Activated naive CD4-positive, alpha-beta T cell treated with anti-CD3 and anti-CD28 coated beads, Interleukin-2, amount 50 U/mL, for 16 hours (primary cell): ENCODE data around the gene BAK1.
"Not testable (repeated sequence)": the region's sequence is repeated elsewhere in the genome, so short reads cannot be mapped to it uniquely, and the experiment has no call there.

Source experiments
- DNase-seq: peaks from one replicate; pipeline ENCODE4 v3.0.0-alpha.2; 2020

The BAK1 gene

DNA sequence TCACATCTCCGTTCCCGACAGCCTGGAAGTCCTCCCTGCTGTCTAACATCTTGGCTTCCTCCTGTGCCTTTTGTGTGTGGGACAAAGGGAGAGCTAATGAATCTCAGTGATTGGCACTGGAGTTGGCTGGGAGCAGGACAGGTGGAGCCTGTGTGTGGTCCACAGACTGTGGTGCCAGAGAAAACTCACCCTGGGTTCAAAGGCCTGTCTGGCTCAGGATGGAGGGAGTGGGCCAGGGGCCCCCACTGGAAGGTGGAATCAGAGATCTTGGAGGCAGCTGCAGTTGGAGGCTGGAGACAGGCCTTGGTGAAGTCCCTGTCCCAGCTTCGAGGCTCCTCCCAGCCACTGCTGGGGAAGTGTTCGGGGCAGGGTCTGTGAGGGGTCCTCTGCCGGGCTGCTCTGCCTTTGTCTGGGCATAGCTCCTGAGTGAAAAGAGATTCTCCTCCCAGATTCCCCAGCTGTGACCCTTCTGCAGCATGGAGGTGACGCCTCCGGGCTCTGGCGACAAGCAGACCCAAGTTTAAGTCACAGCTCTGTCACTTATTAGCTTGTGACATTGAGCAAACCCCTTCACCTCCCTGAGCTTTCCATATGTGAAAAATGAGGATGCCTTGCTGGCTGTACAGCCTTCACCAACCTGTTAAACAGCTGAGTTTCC, 27.2 kb upstream of the BAK1 start:
- DNase-seq, result no peak

- no peak for DNase-seq
These were observed 26.6 kb upstream of the BAK1 start for GRCh38 chr6:33606642-33607041.

GRCh38 chr6:33604941-33605854, 25.1 kb upstream of the BAK1 start:
- DNase-seq, result no peak

- DNase-seq, result no peak
These were observed 22.1 kb upstream of the BAK1 start for GRCh38 chr6:33602180-33602579.

GRCh38 chr6:33600761-33601160, 20.7 kb upstream of the BAK1 start:
- no peak for DNase-seq

GRCh38 chr6:33599413-33599938, 19.4 kb upstream of the BAK1 start:
- DNase-seq, result no peak

- no peak for DNase-seq
These were observed 17.7 kb upstream of the BAK1 start for GRCh38 chr6:33597551-33598322.

- not testable (repeated sequence) for DNase-seq
These were observed 16.8 kb upstream of the BAK1 start for GRCh38 chr6:33596894-33597293.

DNA sequence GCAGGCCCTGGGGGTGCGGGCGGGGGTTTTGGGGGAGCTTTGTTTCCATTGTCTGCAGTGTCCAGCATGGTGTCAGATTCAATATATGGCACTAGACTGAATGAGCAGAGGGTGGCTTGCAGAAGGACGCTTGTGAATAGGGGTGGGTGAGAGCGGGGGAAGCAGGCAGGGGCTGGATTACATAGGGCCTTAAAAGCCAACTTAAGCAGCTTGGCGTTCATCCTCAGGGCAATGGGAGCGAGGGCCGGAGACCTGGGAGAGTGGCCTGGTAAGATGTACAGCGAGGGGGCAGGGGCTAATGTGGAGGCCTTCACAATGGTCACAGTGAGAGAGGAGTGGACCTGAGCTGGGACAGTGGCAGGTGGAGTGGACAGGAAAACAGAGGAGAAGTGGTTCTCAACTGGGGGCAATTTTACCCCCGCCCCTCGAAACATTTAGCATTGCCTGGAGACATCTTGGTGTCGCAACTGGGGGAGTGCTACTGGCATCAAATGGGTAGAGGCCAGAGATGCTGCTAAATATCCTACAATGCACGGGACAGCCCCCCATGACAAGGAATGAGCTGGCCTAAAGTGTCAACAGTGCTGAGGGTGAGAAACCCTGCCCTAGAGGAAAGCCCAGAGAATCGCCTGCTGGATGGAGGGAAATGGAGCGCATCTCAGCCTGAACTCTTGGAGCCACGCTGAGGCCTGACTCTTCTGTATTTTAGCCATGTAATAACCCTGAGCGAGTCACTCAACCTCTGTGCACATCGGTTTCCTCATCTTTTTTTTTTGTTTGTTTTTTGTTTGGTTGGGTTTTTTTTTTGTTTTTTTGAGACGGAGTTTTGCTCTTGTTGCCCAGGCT, 15.1 kb upstream of the BAK1 start:
- no peak for DNase-seq

- DNase-seq, result no peak
These were observed 13.3 kb upstream of the BAK1 start for GRCh38 chr6:33593414-33593727.

DNA sequence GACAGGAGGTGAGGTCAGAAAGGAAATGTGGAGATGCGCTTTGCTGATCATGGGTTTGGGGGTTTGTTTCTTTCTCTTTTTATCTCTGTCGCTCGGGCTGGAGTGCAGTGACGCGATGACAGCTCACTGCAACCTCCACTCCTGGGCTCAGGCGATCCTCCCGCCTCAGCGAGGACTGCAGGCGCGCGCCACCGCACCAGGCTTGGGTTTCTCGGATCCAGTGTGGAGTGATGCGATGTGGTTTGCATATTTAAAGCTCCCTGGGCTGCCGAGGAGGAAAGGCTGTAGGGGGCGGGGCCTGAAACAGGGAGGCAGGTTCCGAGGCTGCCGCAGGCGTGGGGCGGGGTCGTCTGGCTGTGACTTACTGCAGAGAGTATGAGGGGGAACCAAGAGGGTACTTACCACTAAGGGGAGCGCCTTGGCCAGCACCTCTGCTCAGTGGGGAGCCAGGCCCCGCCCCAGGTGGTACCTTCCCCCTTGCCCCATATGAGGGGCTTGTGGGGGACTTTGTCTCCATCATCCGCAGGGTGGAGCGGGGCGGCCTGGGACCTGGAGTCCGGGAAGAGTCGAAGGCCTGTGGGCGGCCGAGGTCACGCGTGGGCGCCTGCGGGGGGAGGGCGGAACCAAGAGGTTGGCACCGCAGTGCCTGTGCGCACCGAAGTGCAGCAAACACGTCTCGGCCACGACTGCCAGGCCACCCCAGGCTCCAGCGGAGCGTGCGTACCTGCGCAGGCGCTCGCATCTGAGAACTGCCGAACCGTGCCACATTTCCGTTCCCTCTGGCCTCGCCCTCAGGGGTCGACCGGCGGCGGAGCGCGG, 12.7 kb upstream of the BAK1 start:
- peak; percentile 54 for DNase-seq

DNA sequence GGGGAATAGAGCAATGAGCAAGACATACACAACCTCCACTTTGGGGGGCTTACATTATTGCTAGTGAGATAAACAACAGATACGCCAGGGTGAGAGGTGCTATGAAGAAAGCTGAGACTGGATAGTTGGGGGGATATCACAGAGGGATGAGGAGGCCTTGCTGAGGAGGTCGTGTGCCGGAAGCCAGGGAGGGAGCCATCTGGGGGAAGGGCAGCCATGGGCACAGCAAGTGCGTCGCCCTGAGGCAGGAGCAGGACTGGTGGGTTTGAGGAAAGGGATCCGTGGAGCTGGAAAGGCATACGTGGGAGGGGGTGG, 12.2 kb upstream of the BAK1 start:
- no peak for DNase-seq

GRCh38 chr6:33591424-33592032, 11.5 kb upstream of the BAK1 start:
- no peak for DNase-seq

DNA sequence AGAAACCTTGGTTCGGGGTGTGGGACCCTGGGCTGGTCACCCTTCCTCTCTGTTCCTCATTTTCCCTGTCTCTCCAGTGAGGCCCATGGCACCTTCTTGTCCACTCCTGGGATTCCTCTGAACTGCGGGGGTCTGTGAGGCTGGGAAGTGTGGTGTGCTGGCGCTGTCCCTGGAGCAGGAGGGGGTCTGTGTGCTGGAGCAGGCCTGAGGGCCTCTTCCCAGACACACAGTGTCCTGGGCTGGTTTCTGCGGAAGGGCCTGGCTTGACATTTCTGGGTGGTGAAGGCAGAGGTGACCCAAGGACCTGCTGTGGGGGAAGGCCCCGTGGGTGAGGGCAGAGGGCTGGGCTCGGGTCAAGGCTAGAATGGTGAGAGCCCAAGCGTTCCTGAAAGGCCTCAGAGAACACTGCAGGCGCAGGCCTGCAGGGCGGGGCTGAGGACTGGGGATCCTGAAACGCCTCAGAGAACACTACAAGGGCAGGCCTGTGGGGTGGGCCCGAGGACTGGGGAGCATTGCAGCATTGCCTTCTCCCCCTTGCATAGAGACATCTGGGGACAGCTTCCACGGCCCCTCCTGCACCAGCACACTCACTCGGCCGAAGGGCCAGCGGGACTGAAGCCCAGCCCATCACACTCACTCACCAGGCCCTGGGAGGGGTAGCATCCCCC, 10.6 kb upstream of the BAK1 start:
- DNase-seq, result no peak

DNA sequence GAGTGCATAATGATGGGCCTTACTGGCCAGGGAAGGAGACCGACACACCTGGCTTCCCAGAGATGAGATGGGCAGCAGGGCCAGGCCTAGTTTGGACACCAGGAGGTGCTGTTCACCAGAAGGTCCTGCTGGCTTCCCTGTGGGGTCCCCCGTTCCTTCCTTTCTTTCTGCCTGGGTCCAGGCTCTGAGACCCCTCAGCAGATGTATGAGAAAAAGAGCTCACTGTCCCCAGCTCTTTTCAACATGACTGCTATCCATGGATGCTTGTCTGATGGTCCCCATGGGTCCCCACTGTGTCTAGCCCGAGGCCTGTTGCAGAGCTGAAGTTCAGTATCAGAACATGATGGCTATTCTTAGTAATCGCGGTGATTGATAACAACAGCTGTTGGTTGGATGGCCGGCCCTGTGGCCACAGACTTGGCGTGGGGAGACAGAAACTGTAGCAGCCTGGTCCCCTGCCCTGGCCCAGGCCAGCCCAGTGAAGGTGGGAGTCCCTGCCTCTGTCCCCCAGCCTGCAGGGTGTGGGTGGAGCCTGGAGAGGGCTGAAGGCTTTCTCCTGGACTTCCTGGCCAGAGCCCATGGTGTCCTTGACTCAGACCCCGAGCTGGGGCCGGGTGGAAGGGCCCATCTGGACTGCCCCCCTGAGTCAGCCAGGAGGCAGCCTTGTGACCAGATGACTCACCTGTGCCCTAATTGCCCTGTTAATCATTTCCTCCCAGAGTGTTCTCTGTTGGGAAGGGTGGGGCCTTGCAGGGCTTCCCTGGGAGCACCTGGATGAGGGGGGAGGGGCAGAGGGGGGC, 9.9 kb upstream of the BAK1 start:
- DNase-seq, result peak; percentile 39

- DNase-seq, result no peak
These were observed 9.3 kb upstream of the BAK1 start for GRCh38 chr6:33589392-33589730.

DNA sequence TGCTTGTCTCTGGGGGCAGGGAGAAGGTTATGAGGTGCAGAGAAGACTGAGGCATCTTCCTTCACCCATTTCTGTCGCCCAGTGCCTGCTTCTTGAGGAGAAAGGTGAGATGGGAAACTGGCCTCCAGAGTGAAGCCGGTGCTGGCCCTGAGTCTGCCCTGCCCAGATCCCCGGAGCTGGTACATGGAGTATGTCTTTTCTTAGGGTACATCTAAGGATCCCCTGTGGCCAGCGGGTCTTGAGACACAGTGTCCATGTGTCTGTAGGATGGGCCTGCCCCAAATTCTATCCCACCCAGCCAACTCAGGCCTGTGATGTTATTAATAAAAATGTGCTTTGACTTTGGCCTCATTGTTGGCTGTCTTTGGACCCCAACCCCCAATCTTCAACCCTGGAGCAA, 8.8 kb upstream of the BAK1 start:
- no peak for DNase-seq

DNA sequence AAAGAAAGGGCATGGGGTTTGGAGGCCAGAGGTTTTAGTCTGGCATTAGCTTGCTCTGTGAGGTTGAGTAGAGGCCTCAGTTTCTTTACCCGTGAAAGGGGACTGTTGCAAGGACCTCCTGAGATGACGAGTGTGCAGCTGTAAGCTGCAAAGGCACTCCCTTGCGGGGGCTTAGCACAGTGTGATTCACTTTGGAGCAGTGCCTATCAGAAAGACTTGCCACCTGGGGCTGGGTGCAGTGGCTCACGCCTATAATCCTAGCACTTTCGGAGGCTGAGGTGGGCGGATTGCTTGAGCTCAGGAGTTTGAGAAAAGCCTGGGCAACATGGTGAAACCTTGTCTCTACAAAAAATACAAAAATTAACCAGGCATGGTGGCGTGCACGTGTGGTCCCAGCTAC, 7.5 kb upstream of the BAK1 start:
- DNase-seq, result no peak

DNA sequence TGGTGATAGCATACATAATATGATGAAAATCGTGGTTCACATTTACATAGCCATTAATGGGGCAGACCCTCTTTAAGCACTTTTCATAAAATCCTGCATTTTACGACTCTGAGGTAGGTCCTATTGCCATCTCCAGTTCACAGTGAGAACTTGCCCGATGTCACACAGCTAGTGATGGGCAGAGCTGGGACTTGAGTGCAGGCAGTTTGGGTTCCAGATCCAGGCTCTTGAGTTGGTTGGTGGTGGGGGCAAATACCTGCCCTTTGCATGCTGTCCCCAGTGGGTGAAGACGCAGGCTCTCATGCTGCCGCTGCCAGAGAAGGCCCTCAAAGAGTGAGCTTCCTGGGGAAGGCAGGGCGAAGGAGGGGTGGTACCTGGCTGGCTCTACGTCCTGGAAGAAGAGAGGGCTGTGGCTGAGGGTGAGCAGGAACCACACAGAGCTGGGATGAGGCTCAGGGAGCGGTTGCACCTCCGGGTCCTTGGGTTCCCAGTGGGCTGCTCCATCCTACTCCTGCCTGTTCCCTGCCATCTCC, 6.1 kb upstream of the BAK1 start:
- no peak for DNase-seq
